ENCODE measurements around the gene TRIOBP. TPM values are rescaled to one million over a fixed set of nuclear protein-coding genes. Genes with fewer than 3 reads are reported as not detected.

Gene TRIOBP
- total and polyA plus RNA-seq, 2 of the 13 experiments (the other 11 are each of a cell fraction or from before 2014, with no cell fraction given) = 6.1 to 15.4 TPM

GRCh38 chr22:37661160-37661924, 35.5 kb upstream of the TRIOBP start (continued):
- peak; percentile 59; the same call in 1 of the 2 replicates for TF ChIP-seq HNF1B (CRISPR knock-in tag; IDR thresholded peaks at IDR 0.05)
- no peak for TF ChIP-seq PRPF4 (IDR thresholded peaks at IDR 0.05; ENCODE audit: low read depth, low read length, poor library complexity, severe bottlenecking)
- no peak for TF ChIP-seq ZHX1 (CRISPR knock-in tag; IDR thresholded peaks at IDR 0.05; ENCODE audit: low read depth)
- TF ChIP-seq SAP130 (CRISPR knock-in tag; IDR thresholded peaks at IDR 0.05; ENCODE audit: low read depth) = peak; percentile 92
- peak; percentile 56; the same call in 1 of the 2 replicates for TF ChIP-seq ZNF362 (CRISPR knock-in tag; IDR thresholded peaks at IDR 0.05; ENCODE audit: borderline replicate concordance)
- TF ChIP-seq SOX5 (CRISPR knock-in tag; IDR thresholded peaks at IDR 0.05; ENCODE audit: borderline replicate concordance) = peak; percentile 64; the same call in 1 of the 2 replicates
- TF ChIP-seq ADNP (CRISPR knock-in tag; IDR thresholded peaks at IDR 0.05) = no peak
- no peak for TF ChIP-seq ZNF124 (CRISPR knock-in tag; IDR thresholded peaks at IDR 0.05)
- TF ChIP-seq DMAP1 (CRISPR knock-in tag; IDR thresholded peaks at IDR 0.05) = peak; percentile 45; the same call in 1 of the 2 replicates
- no peak for TF ChIP-seq IKZF5 (CRISPR knock-in tag; IDR thresholded peaks at IDR 0.05)
- peak; percentile 80 for TF ChIP-seq ZFX (CRISPR knock-in tag; IDR thresholded peaks at IDR 0.05; ENCODE audit: low read depth)
- TF ChIP-seq E2F1 (CRISPR knock-in tag; IDR thresholded peaks at IDR 0.05) = no peak
- TF ChIP-seq ZNF629 (CRISPR knock-in tag; conservative IDR thresholded peaks at IDR 0.05) = peak; percentile 38; the same call in 1 of the 2 replicates
- TF ChIP-seq GFI1 (CRISPR knock-in tag; IDR thresholded peaks at IDR 0.05; ENCODE audit: borderline replicate concordance) = 0 out of 2 replicates have a peak, but pooled peaks have one; percentile 28
- no peak for TF ChIP-seq THAP7 (CRISPR knock-in tag; IDR thresholded peaks at IDR 0.05)
- TF ChIP-seq KAT8 (CRISPR knock-in tag; IDR thresholded peaks at IDR 0.05) = 0 out of 2 replicates have a peak, but pooled peaks have one; percentile 38
- TF ChIP-seq THRA (CRISPR knock-in tag; IDR thresholded peaks at IDR 0.05; ENCODE audit: borderline replicate concordance) = peak; percentile 83; the same call in 1 of the 2 replicates
- peak; percentile 56; the same call in 1 of the 2 replicates for TF ChIP-seq RCOR2 (CRISPR knock-in tag; IDR thresholded peaks at IDR 0.05)
- 0 out of 2 replicates have a peak, but pooled peaks have one; percentile 67 for TF ChIP-seq HDAC2 (CRISPR knock-in tag; IDR thresholded peaks at IDR 0.05)
